Heart left ventricle (tissue), 16 donors: ENCODE results near the gene MYEF2. TPM values are rescaled to one million over a fixed set of nuclear protein-coding genes. Genes with fewer than 3 reads are reported as not detected.

ENCODE experiments used
- ATAC-seq, 4 donors: fragments of 200-7000 bp; cut with Tn5 transposase; one replicate each; pipeline ENCODE4 v1.9.1; 2020 to 2022; ENCODE audit warnings: moderate library complexity in 4 of 4, mild to moderate bottlenecking in 3 of 4, moderate number of reproducible peaks in 1 of 4
- DNase-seq, 5 donors: peaks; one replicate each; pipeline ENCODE4 v3.0.0-alpha.2; 2020
- H3K27ac ChIP-seq, 12 donors: fragments of 200-600 bp; sonication (generic) in 4 of 12; one replicate each; pipeline versions ENCODE4 v1.5.0 to v1.8.0; 2016 to 2022; ENCODE audit warnings: mild to moderate bottlenecking in 2 of 12
- H3K27me3 ChIP-seq, 9 donors: fragments of 200-600 bp; sonication (generic) in 2 of 9; one replicate each; pipeline versions ENCODE4 v1.5.1 to v1.8.0; 2016 to 2022; ENCODE audit warnings: mild to moderate bottlenecking in 3 of 9
- H3K36me3 ChIP-seq, 9 donors: fragments of 200-600 bp; sonication (generic) in 2 of 9; one replicate each; pipeline versions ENCODE4 v1.5.0 to v1.8.0; 2018 to 2022; ENCODE audit warnings: mild to moderate bottlenecking in 2 of 9
- H3K4me1 ChIP-seq, 12 donors: fragments of 200-600 bp; sonication (generic) in 4 of 12; one replicate each; pipeline versions ENCODE4 v1.5.0 to v1.8.0; 2016 to 2022; ENCODE audit warnings: mild to moderate bottlenecking in 3 of 12
- H3K4me3 ChIP-seq, 12 donors: fragments of 200-600 bp; sonication (generic) in 4 of 12; one replicate each; pipeline versions ENCODE4 v1.5.0 to v1.8.0; 2017 to 2022; ENCODE audit warnings: mild to moderate bottlenecking in 9 of 12, moderate library complexity in 4 of 12
- H3K9me3 ChIP-seq, 12 donors: fragments of 200-600 bp; sonication (generic) in 4 of 12; one replicate each; pipeline versions ENCODE4 v1.5.0 to v1.8.0; 2016 to 2022; ENCODE audit warnings: mild to moderate bottlenecking in 1 of 12
- POLR2A ChIP-seq, 2 donors: fragments of 450-650 bp; IDR thresholded peaks; one replicate each; pipeline ENCODE4 v1.6.1; 2017; ENCODE audit warnings: antibody characterized with exemption in 2 of 2, mild to moderate bottlenecking in 2 of 2, moderate library complexity in 2 of 2
- WGBS, 4 donors: extraction: QIAGEN DNeasy Blood & Tissue Kit in 2 of 4; methylation state at CpG; one replicate each; pipeline versions ENCODE4 v1.1.5 to v1.1.7; 2013 to 2018; 5-methylcytosine and 5-hydroxymethylcytosine counted together
- intact Hi-C, 10 donors: fragments of 100-400 bp; cut with DNase I; formaldehyde crosslinking; loops; one replicate each; pipeline versions ENCODE4 v1.11.1 to v1.14.2; 2022
- polyA plus RNA-seq, 2 donors: library from polyadenylated mRNA; stranded (reverse); fragments of 200-250 nt; gene quantifications; one replicate each; pipeline ENCODE4 v1.2.3, GENCODE V29; 2013
- total RNA-seq, 9 donors: library from RNA; depleted of rRNA in 2 of 9; stranded (reverse); fragments of >200 nt in 2 of 9; fragmentation: NEBNext Ultra II Directional in 3 of 9; extraction: Animal tissue kit (Norgen Biotek cat#: 25700) in 3 of 9; gene quantifications; one replicate each; pipeline versions ENCODE4 v1.1.0 to v1.2.4, GENCODE V29; 2016 to 2023
- TF ChIP-seq, protein P1 (sequence below), 12 donors: fragments of 200-600 bp; sonication (generic) in 4 of 12; IDR thresholded peaks; one replicate each; pipeline versions ENCODE4 v1.5.0 to v1.8.0; 2018 to 2022; ENCODE audit warnings: antibody characterized with exemption in 12 of 12, mild to moderate bottlenecking in 5 of 12
- donor health status: ischemic (EF 13 %, LVEDD 7.1; RV severe dilation, severe dysfunction).
- donor health status: healthy with polysubstance abuse.
- donor health status: DM: no; HTN: yes; CAD: no.
- donor health status: DM: no; HTN: no; CAD: no.
- donor health status: ischemic (EF 25% LVEDD 6.9; RV normal size, moderate dysfunction).
- donor health status: ischemic (EF 25% LVEDD 5.7; RV mildly dilated, moderate dysfunction).
- donor health status: healthy.
- donor health status: DM: yes; HTN: yes; CAD: no.
- donor health status: ischemic (EF 35%, LVEDD 5.7; RV mildly dilated, moderate dysfunction).
- donor health status: nonischemic (EF 11% LVEDD 7.7; RV severe dilation, severe dysfunction).
- donor health status: DM: yes; HTN: yes; CAD: no.
- donor health status: PGD.
- donor health status: ischemic (EF 29% LVEDD 5.4; RV normal size, mild dysfunction).
- donor health status: nonischemic (EF 23%, LVEDD 6.1; RV moderate dilation, normal function).

The MYEF2 gene
- total and polyA plus RNA-seq, 11 donors: 5.5 to 17.3 (median 11.4) TPM

DNA sequence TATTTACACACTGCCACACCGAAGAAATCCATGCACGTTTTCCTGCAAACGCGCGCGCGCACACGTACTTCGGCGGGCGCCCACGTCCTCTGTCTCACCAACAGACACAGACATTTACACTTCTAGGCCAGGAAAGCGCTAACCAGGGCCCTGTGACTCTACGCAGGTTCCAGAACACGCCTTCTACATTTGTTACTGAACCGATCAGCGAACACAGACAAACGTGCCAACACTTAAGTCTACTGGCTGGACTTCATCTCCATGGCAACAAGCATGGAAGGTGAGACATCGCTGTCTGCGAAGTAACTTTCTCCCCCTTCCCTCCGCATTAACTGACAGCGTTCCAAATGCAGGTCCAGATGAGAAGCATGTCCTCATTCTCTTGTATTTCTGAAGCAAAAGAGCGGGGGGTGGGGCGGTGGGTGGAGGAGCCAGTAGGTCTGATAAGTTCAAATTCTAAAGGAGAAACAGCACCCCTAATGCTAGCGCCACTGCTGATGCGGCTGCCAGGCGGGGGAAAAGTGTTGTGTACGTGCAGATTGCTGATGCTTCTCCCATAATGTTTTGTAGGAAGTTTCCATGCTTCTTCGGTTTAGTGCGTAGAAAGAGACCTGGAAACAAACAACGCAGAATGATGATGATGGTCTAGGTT, 13.6 kb upstream of the MYEF2 start, which contains the start of gene CTXN2:
TSS of gene CTXN2 (plus strand) at position 92 of the 652 bp plus-strand sequence. CDS start 9,636 bp downstream, outside the sequence.
- intact Hi-C loops: no loop called here
- Histone ChIP-seq H3K27me3 (peaks cover 0 to 26% (median 6%) of the 10 kb centered on the region in 9 donors), H3K9me3 (no peaks in the 10 kb centered on the region), H3K4me1 (peaks cover 0 to 7% (median 0%) of the 10 kb centered on the region in 12 donors), H3K4me3 (no peak within 1 kb of the TSS), H3K27ac (no peak within 1 kb of the TSS), H3K36me3 (no peaks in the 10 kb centered on the region)
- ATAC-seq (no peak), DNase-seq (no peak)
- TF ChIP-seq POLR2A (IDR thresholded peaks at IDR 0.05): no peak
- TF ChIP-seq, protein P1, sequence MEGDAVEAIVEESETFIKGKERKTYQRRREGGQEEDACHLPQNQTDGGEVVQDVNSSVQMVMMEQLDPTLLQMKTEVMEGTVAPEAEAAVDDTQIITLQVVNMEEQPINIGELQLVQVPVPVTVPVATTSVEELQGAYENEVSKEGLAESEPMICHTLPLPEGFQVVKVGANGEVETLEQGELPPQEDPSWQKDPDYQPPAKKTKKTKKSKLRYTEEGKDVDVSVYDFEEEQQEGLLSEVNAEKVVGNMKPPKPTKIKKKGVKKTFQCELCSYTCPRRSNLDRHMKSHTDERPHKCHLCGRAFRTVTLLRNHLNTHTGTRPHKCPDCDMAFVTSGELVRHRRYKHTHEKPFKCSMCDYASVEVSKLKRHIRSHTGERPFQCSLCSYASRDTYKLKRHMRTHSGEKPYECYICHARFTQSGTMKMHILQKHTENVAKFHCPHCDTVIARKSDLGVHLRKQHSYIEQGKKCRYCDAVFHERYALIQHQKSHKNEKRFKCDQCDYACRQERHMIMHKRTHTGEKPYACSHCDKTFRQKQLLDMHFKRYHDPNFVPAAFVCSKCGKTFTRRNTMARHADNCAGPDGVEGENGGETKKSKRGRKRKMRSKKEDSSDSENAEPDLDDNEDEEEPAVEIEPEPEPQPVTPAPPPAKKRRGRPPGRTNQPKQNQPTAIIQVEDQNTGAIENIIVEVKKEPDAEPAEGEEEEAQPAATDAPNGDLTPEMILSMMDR (IDR thresholded peaks at IDR 0.05): no peak
- 8 to 10% (median 9%) methylated on average over 31 of the region's 31 CpGs for WGBS, 4 donors

DNA sequence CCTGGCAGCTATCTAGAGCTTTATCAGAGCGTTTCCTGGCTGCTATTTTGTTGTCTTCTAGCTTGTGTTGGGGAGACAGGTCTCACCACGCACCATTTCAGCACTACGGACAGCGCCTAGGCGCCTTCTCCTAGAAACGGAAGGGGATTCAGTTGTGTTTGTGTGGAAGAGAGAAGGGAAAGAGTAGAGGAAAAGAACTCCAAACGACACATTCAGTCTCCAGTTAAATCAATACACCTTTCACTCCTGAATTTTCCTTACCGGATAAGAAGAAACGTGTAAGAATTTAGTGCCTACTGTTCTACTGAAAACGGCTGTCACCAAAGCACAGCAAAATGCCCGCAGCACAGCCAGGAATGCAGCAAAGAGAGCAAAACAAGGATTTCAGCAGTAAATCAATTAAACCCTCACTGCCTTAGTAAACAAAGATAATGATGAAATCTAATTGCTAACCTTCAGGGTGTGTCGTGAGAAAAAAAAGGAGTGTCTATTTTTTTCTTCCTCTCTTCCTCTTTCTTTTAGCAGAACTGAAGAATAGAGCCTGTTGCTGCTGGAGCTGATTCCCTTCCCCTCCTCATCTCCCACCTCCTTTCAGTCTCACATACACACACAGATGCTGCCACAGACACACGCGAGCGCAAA, 13.0 kb upstream of the MYEF2 start:
- no peak overlapping the region for H3K4me3 ChIP-seq
- no peaks in the 10 kb centered on the region for H3K9me3 ChIP-seq
- no peaks in the 10 kb centered on the region for H3K36me3 ChIP-seq
- ATAC-seq: peak in 2 of 4 donors; percentile 64 to 68
- peak; percentile 45 to 75 (median 64) for DNase-seq
- peaks cover 0 to 7% (median 0%) of the 10 kb centered on the region in 12 donors for H3K4me1 ChIP-seq
- intact Hi-C loops: no loop called here
- no peak for TF ChIP-seq POLR2A (IDR thresholded peaks at IDR 0.05)
- TF ChIP-seq, protein P1 (IDR thresholded peaks at IDR 0.05): no peak
- peaks cover 0 to 28% (median 6%) of the 10 kb centered on the region in 9 donors for H3K27me3 ChIP-seq
- no peak overlapping the region for H3K27ac ChIP-seq
- 4 to 6% (median 5%) methylated on average over 15 of the region's 15 CpGs for whole genome bisulfite sequencing, 4 donors

DNA sequence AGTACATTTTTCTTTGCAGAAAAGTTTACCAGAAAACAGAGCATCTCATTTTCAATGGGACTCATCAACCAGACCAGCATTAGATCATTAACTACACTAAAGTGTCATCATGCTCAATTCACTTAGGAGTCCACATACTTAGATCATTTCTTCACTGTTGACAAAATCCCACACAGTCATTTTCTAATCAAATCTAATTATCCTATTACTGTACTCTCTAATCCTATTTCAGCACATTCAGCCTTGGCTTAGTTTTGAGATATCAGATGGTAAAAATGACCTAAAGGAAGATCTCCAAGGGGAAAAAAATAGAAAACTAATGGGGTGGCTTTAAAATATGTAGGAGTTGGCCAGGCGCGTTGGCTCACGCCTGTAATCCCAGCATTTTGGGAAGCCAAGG, 8.2 kb upstream of the MYEF2 start:
- intact Hi-C loops: no loop called here
- Histone ChIP-seq H3K36me3 (no peaks in the 10 kb centered on the region), H3K27me3 (peaks cover 0 to 7% (median 0%) of the 10 kb centered on the region in 9 donors), H3K9me3 (no peaks in the 10 kb centered on the region), H3K4me1 (peaks cover 0 to 2% (median 0%) of the 10 kb centered on the region in 12 donors), H3K4me3 (no peak overlapping the region), H3K27ac (no peak overlapping the region)
- DNase-seq (no peak), ATAC-seq (no peak)
- no peak for TF ChIP-seq POLR2A (IDR thresholded peaks at IDR 0.05)
- TF ChIP-seq, protein P1 (IDR thresholded peaks at IDR 0.05): no peak
- WGBS, 4 donors: 93 to 95% (median 95%) methylated on average over 3 of the region's 3 CpGs

DNA sequence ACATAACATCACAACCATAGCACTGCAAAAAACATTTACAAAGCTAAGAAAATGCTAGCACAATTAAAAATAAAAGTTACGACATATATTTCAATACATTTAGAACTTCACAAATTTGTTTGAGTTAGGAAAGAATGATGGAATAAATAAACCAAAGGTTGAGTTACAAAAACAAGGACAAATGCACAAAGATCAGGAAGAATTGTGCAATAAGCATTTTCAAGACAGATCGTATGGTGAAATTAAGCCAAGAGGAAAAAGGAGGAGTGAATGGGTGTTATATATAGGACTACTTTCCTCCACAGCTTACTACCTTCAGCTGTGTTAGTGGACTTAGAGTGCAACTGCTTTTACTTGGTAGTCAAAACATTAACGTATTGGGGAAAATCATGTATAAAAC, 7.4 kb upstream of the MYEF2 start:
- Histone ChIP-seq H3K4me3 (no peak overlapping the region), H3K4me1 (no peaks in the 10 kb centered on the region), H3K36me3 (no peaks in the 10 kb centered on the region), H3K9me3 (no peaks in the 10 kb centered on the region), H3K27ac (no peak overlapping the region), H3K27me3 (peaks cover 0 to 7% (median 0%) of the 10 kb centered on the region in 9 donors)
- ATAC-seq (no peak), DNase-seq (no peak)
- intact Hi-C loops: no loop called here
- TF ChIP-seq, protein P1 (IDR thresholded peaks at IDR 0.05): no peak
- no peak for TF ChIP-seq POLR2A (IDR thresholded peaks at IDR 0.05)
- 73 to 79% (median 78%) methylated on average over 3 of the region's 3 CpGs for WGBS, 4 donors
